GM19025 (cell line): ENCODE measurements around the gene ELK4.

ENCODE experiments used
- ATAC-seq: cut with Tn5 transposase; IDR thresholded peaks from one replicate; pipeline ENCODE4 v1.9.1; 2021; ENCODE audit warnings: mild to moderate bottlenecking, low read depth, moderate library complexity; ENCODE audit not compliant: unreplicated experiment

ELK4 gene

DNA sequence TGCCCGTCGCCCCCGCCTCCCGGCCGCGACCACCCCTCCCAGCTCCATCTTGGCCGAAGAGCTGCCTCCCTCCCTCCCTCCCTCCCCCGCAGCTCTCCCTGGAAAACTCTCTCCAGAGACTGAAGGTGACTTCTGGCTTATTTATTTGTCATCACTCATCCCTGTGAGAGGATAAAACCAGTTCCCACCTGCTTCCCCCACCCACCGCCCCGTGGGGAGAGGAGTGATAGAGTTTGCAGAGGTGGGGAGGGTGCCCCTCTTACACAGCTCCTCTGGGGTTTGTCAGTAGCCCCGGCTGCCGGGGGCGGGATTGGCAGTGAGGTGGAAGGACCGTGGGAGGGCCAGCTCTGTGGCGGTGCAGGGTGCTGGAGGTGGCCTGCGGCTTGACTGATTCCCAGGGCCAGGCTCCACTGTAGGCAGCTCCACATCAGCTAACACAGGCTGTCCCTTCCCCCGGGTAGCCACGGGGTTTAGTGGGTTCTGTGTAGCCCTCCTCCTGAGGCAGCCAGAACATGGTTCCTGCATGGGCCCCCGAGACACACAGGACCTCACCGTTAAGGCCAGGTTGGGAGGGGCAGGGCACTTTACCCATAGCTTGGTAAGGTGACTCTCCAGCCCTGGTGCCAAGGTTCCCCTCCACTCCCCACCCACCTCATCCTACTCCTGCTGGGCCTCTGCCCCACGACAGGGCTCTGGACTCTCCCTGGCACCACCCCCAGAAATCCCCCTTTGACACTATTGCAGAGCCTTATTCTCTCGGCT is 62.2 kb downstream of the ELK4 start:
- ATAC-seq: no peak

GRCh38 chr1:205568469-205569361 is 63.1 kb downstream of the ELK4 start:
- ATAC-seq: no peak

- ATAC-seq: no peak
Measured at GRCh38 chr1:205568135-205568468, 63.7 kb downstream of the ELK4 start.

GRCh38 chr1:205567716-205568115 is 64.1 kb downstream of the ELK4 start:
- no peak for ATAC-seq

DNA sequence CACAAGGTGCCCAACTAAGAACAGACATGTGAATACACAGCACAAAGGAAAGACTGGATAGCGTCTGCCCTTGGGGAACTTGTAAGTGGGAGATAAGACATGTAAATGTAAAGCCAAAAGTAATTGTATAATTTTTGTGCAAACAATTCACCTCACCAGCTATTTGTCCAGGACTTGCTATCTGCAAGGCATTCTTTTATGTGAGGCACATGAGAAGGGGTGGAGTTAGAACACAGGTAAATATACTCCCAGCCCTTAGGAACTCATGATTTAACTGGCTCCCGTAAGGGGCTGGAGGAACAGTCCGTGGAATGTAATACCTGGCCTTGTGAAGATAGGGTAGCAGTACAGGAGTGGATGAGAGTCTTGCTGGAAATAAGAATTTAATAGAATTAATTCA is 66.0 kb downstream of the ELK4 start:
- ATAC-seq: no peak

DNA sequence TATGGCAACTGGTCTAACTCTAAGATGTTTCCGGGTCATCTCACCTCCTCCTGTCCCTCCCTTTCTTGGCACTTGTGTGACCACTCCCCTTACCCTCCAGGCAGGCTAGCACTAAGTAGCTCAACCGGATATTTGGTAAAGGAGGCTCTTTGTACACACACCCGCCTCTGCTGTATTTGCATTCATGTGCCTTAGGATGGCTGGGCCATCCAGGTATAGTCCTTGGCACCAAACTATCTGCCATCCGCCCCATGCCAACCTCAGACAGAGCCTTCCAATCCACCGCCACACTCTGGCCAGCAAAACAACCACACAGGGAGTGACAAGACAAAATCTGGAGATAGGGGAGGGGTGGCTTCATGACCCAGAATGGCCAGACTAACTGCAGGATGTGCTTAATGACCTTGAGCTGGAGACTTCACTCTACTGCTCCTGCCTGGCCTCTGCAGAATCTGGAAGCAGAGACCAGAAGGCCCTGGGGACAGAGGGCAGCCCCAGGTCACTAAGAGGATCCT is 67.8 kb downstream of the ELK4 start:
- no peak for ATAC-seq

- ATAC-seq: no peak
Measured at GRCh38 chr1:205561501-205562203, 70.2 kb downstream of the ELK4 start.
